ENCODE data around the gene MUSK.

DNA sequence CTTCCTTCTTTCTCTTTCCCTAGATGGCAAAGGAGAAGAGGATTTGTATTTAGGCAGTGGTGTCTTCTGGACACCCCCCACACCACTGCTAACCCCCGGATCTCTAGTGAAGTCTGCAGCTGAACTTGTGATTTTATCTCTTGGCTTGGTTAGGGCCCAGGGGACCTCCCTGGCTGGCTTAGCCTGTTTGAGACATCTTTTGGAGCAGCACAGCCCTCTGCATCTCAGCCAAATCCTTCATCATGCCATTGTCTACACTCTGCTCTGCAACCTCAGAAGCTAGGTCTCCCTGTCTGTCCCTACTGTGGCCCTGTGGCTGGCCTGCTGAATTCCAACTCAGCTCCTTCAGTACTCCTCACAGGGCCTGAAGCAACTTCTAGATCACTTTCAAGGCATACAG is 81.7 kb downstream of the MUSK start:
- TF ChIP-seq, protein P1, sequence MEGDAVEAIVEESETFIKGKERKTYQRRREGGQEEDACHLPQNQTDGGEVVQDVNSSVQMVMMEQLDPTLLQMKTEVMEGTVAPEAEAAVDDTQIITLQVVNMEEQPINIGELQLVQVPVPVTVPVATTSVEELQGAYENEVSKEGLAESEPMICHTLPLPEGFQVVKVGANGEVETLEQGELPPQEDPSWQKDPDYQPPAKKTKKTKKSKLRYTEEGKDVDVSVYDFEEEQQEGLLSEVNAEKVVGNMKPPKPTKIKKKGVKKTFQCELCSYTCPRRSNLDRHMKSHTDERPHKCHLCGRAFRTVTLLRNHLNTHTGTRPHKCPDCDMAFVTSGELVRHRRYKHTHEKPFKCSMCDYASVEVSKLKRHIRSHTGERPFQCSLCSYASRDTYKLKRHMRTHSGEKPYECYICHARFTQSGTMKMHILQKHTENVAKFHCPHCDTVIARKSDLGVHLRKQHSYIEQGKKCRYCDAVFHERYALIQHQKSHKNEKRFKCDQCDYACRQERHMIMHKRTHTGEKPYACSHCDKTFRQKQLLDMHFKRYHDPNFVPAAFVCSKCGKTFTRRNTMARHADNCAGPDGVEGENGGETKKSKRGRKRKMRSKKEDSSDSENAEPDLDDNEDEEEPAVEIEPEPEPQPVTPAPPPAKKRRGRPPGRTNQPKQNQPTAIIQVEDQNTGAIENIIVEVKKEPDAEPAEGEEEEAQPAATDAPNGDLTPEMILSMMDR (IDR thresholded peaks at IDR 0.05): no peak
- TF ChIP-seq POLR2A (IDR thresholded peaks at IDR 0.05): no peak
